Posterior vena cava (tissue), 2 donors: ENCODE measurements around the gene TATDN2. TPM values are rescaled to one million over a fixed set of nuclear protein-coding genes. Genes with fewer than 3 reads are reported as not detected.

Experiments
- DNase-seq: peaks from one replicate; pipeline ENCODE4 v3.0.0-alpha.2; 2020; ENCODE audit warnings: low spot score
- intact Hi-C, 2 donors: fragments of 100-400 bp; cut with DNase I; formaldehyde crosslinking; loops; one replicate each; pipeline versions ENCODE4 v1.14.1 to v1.14.2; 2022 to 2023
- microRNA-seq, 2 donors: library from miRNA; unstranded; fragments of <30 nt; microRNA quantifications; one replicate each; pipeline ENCODE4 v1.2.0, GENCODE V29; 2020 to 2021; ENCODE audit warnings: borderline microRNAs expressed in 2 of 2
- total RNA-seq, 2 donors: library from RNA; stranded (reverse); fragmentation: NEBNext Ultra II Directional; extraction: Animal tissue kit (Norgen Biotek cat#: 25700); gene quantifications; one replicate each; pipeline ENCODE4 v1.2.1, GENCODE V29; 2021
- donor health status: DM: yes; HTN: yes; CAD: no.
- donor health status: DM: yes; HTN: yes; CAD: no.

TATDN2 gene
- total RNA-seq, 2 donors from 2014 or later, result 22.2 to 25.3 TPM

GRCh38 chr3:10330319-10330718 is 82.1 kb downstream of the TATDN2 start:
- DNase-seq, result peak; percentile 59
- intact Hi-C loops, result no loop called here

Small RNA genes within 50 kb of the gene (microRNA-seq; reads per million reads assigned to microRNA genes)
- gene MIR378B, result 0 reads per million in 2 donors

Other genes starting within 250 kb of the TATDN2 start
- gene FANCD2, start 222.0 kb upstream of the TATDN2 start, total RNA-seq, result 1 to 10 TPM; 3.3 to 3.4 TPM
- gene FANCD2OS, start 140.2 kb upstream of the TATDN2 start, total RNA-seq, result not detected
- 100 to 1,000 TPM in 1 of 2 donors, 10 to 100 TPM in 1; 98.9 to 125 TPM for gene BRK1, start 132.8 kb upstream of the TATDN2 start, total RNA-seq
- 10 to 100 TPM; 21.7 to 24.7 TPM for gene VHL, start 106.7 kb upstream of the TATDN2 start, total RNA-seq
- gene IRAK2, start 83.5 kb upstream of the TATDN2 start, total RNA-seq, result 1 to 10 TPM; 2.3 to 4.2 TPM
- gene GHRL, start 44.5 kb downstream of the TATDN2 start, total RNA-seq, result 1 to 10 TPM; 1.0 to 1.2 TPM
- 10 to 100 TPM; 85.9 to 86.3 TPM for gene SEC13, start 72.7 kb downstream of the TATDN2 start, total RNA-seq